HG02642 (cell line): Measurements from ENCODE around the gene UBE2B.

Experiments
- ATAC-seq: cut with Tn5 transposase; IDR thresholded peaks from one replicate; pipeline ENCODE4 v1.9.1; 2021; ENCODE audit warnings: mild to moderate bottlenecking; ENCODE audit not compliant: unreplicated experiment, poor library complexity

UBE2B gene

DNA sequence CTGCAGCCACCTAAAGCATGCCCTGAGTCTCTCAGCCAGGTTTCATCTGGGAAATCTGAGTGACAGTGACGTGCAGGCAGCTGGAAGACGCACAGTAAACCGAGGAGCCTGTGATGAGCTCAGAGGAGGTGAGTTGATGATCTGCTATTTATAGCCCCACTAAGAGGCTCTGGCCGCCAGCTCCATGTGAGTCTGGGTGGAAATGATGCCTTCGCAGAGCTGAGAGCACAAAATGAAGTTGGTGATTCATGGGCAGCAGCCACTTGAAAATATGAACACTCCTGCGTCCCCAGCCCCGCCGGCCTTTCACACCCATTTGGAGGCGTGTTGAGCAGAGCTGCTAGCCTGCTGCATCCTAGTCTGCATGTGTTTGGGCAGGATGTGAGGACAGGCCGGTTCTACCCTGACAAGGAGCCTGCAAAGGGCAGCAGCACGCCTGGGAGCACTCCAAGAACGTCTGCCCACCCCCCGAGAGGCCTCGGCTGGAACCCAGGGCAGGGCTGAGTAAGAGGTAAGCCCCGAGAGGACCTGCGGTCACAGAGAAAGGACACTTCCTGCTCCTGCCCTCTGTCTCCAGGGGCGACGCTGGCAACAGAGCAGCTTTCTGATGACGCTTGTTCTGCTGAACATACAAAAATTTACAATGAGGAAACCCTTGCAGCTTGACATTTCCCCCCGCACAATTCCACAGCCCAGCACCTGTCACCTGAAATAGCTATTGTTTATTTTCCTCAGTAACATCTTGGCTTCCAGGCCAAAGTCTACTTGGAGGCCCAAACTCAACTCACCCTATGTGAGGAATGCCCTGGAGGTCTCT, 65.4 kb downstream of the UBE2B start:
- ATAC-seq = peak; percentile 82

DNA sequence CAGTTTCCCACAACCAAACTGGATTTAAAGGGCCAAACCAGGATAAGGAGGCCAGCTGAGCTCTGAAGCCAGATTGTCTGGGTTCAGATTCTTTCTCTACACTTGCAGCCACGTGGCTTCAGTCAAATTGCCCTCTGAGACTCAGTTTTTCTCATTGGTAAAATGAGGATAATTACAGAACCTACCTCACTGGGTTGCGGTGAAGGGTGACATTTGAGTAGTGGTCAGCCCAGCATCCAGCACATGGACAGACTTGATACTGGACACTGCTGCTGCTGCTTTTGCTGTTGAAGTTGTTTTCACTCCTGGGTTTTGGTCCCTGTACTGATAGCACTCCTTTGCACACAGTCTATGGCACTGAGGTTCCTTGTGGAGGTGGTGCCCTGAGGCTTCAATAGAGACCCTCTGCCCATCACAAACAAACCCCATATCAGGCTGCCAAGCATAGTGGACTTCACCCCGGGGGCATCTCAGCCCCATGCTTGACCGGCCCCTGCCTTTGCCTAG, 66.0 kb downstream of the UBE2B start:
- no peak for ATAC-seq

DNA sequence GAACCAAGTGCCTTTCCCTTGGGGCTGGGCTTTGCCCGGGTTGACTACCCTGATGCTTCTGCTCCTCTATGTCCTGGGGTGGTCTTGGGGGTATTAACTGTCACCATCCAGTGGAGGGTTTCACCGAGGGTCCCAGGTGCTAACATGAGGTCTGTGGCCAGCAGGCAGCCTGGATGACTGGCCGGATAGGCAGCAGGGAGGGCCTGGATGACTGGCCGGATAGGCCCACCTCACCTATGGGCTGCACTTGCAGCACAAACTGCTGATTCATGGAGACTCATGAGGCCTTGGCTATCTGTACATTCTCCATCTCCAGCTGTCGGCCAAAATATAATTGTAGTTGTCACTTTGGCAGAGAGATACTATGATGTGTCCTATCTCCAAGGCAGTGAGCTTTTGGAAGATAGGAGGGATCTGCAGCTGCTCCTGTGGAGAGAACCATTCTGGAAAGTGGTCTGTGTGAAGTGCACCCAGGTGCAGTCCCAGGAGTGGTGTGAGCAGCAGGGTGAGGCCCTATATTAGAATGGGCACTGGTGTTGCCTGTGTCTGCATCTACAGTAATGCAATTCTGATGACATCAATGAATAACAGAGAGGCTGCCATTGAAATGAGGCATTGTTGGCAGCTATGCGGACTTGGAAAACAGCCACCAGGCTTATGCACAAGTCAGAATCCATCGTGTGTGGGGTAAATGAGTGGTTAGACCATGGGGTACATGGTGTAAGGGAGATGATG, 66.6 kb downstream of the UBE2B start:
- ATAC-seq = no peak

- ATAC-seq = no peak
These were observed 67.4 kb downstream of the UBE2B start for GRCh38 chr5:134438721-134439123.

DNA sequence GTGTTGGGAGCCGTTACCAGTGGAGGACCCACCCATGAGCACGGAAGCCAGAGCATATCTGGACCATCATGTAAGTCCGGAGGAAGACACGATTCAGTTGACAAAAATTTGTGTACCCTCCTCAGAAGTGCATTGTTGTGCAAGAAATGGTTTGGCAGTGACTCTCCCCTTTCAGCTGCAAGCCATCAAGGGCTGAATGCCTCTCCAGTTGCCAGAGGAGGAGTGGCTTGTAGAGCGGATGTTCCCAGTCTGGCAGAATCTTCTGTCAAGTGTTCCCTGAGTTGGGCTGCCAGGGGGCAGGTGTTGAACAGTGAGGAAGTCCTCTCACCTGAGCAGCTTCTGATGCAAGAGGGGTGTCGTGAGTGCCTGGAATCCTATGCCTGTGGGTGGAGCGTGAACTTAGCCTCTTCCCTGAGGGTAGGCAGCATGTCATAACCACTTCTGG, 67.9 kb downstream of the UBE2B start:
- no peak for ATAC-seq

GRCh38 chr5:134440201-134440755, 68.9 kb downstream of the UBE2B start:
- no peak for ATAC-seq
